Measurements from ENCODE around the gene MSH3.
"Not testable (repeated sequence)": the region's sequence is repeated elsewhere in the genome, so short reads cannot be mapped to it uniquely, and the experiment has no call there.

The MSH3 gene

DNA sequence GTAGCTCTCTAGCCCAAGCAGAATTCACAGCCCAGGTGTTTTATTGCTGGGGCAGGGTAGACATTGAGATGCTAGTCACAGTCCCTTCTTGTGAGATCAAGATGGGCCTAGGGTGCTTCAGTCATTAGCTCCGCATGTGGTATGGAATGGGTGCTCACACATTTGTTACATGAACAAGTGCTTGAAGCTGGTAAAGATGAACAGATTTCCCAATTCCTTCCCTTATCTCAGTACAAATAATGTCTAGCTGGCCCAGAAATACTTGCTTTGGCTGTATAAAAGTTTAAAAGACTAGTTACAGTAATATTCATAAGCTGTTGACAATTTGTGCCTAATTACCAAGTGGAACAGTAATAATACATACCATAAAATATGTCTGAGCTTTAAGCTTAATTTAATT lies 143.7 kb downstream of the MSH3 start:
- DNase-seq = no peak

DNA sequence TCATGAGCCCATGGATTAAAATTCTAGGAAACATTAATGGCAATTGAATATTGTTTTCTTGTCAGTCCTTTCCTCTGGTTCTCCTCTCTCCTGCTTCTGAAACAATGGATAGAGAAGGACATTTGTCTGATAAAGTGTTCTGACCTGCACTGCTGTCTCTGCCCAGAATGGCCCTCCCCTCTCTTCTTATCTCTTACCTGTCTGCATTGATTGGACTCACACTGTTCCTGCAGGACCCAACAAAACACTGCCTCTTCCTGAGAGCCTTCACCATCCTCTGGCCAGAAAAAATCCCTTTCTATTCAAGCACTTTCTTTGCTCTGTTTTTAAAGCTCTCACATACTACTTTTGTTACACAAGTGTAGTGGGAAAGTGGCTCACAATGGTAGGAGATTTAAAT lies 144.2 kb downstream of the MSH3 start:
- no peak for DNase-seq

DNA sequence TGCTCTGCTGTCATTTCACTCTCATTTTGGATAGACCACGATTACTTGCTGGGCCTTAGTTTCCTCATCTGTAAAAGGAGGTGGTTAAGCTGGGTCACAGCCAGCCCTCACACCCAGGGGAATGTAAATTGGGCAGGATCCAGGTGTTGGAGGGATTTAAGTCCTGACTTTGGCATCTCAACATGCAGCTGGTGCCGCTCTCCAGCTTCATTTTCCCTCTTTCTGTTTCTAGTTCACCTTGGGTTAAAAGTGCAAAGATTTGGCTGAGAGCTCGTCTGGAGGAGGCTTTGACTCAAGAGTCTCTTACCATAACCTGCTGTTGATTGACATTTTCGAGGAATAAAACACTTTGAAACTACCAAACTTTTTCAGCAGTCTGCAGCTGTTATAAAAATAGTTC lies 144.6 kb downstream of the MSH3 start:
- no peak for DNase-seq

DNA sequence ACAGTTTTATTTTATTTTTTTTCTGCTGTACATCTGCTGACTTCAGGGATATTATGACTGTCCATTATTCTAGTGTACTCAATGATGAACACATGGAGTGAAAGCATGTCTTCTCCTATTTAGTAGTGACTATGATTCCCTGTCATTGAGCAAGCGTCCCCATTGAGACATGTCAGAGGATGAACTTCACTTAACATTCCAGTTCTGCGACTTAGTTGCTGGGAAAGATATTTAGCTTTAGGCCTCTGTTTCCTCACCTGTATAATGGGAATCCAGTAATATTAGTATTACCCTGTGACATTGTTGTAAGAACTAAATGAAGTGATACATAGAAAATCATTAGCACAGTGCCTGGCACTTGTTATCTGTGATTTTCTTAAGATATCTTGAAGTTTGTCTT lies 145.1 kb downstream of the MSH3 start:
- no peak for DNase-seq

DNA sequence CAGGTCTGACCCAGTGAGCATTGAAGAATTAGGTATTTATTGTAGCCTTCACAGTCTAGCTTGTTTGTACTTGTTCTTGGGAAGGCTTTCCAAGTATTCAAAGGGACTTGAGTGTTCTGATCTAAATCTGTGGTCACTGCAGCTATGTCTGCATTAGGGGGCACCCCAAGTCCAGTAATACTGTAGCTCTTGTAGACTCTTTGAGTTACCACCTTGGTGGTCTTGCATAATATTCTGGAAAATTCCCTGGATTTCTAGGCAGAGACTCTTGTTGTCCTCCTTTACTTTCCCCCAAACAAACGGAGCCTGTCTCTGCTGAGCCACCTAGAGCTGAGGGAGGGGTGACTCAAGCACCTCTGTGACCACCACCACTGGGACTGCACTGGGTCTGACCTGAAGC lies 149.9 kb downstream of the MSH3 start:
- DNase-seq = no peak

DNA sequence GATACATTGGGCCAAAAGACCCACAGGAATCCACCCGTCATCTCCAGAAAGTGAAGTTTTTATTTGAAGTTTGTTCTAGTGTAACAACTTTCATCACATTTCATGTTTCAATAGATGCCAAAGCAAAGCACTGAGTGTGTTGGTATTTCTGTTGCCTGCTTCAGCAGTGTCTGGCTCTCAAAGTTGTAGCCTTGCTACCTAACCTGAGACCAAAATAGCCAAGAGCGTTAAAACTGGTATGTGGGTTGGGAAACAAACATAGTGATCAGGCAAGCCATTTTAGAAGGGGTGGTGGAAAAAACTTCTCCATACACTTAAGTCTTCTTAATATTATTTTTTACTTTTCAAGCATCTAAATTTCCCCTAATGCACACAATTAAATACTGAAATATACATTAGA lies 150.6 kb downstream of the MSH3 start:
- DNase-seq = no peak

DNA sequence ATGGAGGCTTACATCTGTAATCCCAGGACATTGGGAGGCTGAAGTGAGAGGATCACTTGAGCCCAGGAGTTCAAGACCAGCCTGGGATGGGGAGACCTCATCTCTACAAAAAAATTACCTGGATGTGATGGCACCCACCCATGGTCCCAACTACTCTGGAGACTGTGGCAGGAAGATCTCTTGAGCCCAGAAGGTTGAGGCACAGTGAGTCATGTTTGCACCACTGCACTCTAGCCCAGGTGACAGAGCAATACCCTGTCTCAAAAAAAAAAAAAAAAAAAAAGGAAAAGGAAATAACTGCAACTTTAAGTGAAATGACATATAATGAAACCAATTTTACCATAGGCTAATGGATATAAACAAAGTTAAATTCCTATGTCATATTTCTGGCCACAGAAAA lies 152.5 kb downstream of the MSH3 start:
- DNase-seq = no peak

DNA sequence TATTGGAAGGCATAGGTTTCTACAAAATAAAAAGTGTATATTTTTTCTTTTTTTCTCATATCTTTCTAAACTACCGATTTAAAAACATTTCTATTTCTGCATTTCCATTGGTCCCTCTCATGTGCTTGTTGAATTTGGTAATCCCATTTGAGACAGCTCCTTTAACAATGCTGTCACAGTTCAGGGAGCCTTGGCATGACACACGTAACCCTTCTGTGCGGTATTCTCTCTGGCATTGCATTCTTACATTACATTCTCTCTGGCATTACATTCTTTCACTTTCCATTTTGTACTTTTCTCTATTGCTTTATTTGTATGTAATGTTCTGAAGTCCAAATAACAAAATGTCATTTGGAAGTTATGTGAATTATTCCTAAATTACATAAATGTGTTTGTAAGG lies 155.0 kb downstream of the MSH3 start:
- DNase-seq = no peak

DNA sequence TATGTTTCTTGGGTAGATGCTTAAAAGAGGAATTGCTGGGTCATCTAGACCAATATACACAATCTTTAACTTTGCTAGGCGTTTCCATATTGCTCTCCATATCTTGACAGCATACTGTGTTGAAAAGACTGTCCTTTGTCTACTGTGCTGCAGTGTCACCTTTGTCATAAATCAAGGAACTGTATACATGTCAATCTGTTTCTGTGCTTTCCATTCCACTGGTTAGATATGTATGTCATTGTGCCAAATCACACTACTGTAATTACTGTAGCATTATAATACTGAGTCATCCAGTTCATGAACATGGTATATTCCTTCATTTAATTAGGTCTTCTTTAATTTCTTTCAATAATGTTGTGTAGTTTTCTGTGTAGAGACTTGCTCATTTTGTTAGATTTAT lies 156.0 kb downstream of the MSH3 start:
- DNase-seq = no peak

DNA sequence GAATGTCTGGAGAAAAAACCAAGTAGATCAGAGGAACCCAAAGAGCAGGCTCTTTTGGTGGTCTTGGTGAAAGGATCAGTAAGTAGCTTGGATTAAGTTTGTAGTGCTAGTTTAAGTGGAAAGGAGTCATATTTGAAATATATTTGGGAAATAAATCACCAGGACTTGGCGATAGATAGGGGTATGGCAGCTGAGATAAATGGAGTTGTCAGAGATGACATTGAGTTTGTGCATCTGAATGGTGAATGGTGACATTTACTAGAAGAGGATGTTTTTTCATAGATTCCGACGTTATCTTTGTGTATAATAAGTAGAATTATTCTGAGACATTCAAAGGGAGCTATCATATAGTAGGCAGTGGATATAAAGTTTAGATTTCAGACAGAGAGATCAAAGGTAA lies 162.1 kb downstream of the MSH3 start:
- DNase-seq = no peak

DNA sequence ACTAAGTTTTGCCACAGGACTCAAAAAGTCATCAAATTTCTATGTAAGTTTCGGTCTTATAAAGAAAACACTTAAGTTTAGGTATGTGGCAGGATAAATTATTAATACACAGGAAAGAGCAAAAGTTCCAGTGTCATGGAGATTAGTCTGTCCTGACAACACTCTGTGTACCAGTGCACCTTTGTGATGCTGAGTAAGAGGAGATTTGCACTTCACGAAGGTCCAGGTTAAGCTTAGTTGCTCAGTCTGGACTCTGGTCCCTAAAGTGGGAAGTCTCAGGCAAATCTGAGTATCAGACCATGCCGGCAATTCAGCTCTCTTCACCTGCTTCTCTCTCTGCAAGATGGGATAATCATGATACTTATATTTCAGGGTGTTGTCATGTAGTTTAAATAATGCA lies 166.2 kb downstream of the MSH3 start:
- no peak for DNase-seq

DNA sequence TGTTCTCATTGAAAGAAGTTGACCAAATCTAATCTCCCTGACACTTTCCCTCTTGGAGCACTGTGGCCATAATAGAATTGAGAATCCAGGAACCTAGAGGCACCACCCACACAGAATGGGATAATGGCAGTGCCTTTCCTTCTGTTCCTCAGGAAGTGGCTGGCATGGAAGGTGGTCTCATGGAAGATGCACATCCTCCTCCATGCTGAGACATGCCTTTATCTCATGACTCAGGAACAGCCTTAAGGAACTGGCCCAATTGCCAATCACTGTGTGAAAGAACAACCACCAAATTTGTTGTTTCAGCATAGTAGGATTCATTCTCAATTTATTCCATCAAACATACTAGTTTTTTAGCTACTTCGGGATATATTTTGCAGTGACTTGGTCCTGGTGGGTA lies 168.2 kb downstream of the MSH3 start:
- DNase-seq = no peak

DNA sequence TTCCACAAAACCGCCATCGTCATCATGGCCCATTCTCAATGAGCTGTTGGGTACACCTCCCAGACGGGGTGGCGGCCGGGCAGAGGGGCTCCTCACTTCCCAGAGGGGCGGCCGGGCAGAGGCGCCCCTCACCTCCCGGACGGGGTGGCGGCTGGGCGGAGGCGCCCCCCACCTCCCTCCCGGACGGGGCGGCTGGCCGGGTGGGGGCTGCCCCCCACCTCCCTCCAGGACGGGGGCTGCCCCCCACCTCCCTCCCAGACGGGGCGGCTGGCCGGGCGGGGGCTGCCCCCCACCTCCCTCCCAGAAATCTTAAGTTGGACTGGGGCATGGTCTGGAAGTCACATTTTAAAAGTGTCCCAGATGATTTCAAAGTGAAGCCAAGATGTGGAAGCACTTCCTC lies 169.7 kb downstream of the MSH3 start:
- not testable (repeated sequence) for DNase-seq

DNA sequence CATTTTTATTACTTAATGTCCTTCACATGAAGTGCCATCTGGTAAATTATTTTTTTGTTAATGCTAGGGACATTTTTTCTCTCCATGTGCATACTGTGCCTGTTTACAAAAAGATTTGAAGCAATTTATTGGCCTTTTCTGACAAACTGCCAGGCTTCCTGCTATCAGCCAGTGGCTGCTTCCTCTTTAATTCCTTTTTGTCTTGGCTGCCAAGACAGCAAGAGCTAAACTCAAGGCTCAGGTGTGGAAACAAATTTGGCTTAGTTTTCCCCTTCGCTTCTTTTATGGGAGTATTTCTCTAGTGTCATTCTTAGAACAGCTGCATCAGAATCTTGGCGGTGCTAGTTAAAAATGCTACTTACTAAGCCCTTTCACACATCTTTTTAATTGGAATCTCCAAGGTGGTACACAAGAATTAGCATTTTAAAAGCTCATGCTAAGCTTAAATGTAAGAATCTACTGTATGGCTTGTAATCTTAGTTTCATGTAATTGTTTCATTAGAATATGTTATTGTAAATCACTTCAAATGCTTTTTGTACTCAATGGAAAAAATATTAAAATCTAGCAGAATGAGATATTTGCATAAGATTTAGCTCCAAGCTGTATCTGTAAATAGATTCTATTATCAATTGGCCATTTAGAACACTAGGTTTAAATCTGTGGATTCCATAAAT lies 171.5 kb downstream of the MSH3 start:
- DNase-seq = no peak

DNA sequence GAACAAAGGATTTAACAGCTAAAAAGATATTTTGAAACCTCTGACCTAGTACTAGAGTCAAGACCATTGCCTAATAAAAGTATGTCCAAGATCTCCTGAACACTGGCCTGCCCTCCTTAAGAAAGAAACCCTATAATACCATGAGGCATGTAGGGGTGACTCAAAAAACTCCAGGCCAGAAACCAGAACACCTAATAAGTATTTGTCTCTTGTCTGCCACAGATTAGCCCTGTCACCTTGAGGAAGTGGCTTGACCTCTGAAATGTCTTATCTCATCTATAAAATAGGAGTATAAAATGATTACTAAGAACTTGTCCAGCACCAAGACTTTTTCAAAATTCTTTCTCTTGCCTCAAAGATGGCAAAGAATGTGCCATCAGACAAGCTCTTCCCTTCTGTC lies 180.3 kb downstream of the MSH3 start:
- no peak for DNase-seq

DNA sequence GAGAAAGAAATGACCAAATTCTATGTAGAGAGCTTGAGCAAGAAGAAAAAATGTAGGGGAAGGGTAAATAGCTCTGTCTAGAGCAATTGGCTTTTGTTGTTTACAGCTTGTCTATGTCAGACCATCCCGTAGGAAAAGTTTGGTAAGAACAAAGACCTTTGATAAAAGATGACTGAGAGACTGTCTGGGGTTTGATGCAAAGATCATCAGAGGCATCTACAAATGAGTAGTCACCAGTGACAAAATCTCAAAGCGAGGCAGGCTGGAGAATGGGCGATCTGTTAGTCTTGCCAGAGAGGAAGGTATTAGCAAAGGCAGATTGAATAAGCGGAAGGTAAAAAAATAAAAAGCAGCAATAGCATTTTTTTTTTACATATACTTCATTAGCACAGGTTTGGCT lies 180.7 kb downstream of the MSH3 start:
- DNase-seq = no peak

DNA sequence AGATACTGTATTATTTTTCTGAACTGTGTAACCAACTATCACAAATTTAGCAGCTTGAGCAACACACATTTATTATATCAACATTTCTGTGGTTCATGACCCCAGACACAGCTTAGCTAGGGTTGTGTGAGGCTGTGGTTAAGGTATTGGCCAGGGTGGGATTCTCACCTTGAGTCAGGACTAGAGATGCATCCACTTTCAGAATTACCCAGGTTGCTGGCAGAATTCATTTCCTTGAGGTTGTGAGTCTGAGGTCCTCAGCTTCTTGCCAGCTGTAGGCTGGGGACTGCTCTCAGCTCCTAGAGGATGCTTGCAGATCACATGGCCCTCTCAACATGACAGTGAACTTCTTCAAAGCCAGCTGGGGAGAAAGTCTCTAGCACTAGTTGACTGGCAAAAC lies 183.2 kb downstream of the MSH3 start:
- no peak for DNase-seq

DNA sequence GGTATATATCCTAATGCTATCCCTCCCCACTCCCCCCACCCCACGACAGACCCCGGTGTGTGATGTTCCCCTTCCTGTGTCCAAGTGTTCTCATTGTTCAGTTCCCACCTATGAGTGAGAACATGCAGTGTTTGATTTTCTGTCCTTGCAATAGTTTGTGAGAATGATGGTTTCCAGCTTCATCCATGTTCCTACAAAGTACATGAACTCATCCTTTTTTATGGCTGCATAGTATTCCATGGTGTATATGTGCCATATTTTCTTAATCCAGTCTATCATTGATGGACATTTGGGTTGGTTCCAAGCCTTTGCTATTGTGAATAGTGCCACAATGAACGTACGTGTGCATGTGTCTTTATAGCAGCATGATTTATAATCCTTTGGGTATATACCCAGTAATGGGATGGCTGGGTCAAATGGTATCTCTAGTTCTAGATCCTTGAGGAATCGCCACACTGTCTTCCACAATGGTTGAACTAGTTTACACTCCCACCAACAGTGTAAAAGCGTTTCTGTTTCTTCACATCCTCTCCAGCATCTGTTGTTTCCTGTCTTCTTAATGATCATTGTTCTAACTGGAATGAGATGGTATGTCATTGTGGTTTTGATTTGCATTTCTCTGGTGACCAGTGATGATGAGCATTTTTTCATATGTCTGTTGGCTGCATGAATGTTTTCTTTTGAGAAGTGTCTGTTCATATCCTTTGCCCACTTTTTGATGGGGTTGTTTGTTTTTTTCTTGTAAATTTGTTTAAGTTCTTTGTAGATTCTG lies 186.8 kb downstream of the MSH3 start:
- DNase-seq = not testable (repeated sequence)

DNA sequence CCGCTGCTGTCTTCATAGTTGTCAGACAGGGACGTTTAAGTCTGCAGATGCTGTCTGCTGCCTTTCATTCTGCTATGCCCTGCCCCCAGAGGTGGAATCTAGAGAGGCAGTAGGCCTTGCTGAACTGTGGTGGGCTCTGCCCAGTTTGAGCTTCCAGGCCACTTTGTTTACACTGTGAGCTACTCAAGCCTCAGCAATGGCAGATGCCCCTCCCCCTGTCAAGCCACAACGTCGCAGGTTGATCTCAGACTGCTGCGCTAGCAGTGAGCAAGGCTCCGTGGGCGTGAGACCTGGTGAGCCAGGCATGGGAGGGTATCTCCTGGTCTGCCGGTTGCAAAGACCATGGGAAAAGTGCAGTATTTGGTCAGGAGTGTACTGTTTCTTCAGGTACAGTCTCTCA lies 192.0 kb downstream of the MSH3 start:
- not testable (repeated sequence) for DNase-seq

DNA sequence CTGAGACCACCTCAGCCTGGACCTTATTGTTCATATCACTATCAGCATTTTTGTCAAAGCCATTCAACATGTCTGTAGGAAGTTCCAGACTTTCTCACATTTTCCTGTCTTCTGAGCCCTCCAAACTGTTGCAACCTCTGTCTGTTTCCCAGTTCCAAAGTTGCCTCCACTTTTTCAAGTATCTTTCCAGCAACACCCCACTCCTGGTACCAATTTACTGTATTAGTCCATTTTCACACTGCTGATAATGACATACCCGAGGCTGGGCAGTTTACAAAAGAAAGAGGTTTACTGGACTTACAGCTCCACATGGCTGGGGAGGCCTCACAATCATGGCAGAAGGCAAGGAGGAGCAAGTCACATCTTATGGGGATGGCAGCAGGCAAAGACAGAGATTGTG lies 195.7 kb downstream of the MSH3 start:
- DNase-seq = not testable (repeated sequence)

DNA sequence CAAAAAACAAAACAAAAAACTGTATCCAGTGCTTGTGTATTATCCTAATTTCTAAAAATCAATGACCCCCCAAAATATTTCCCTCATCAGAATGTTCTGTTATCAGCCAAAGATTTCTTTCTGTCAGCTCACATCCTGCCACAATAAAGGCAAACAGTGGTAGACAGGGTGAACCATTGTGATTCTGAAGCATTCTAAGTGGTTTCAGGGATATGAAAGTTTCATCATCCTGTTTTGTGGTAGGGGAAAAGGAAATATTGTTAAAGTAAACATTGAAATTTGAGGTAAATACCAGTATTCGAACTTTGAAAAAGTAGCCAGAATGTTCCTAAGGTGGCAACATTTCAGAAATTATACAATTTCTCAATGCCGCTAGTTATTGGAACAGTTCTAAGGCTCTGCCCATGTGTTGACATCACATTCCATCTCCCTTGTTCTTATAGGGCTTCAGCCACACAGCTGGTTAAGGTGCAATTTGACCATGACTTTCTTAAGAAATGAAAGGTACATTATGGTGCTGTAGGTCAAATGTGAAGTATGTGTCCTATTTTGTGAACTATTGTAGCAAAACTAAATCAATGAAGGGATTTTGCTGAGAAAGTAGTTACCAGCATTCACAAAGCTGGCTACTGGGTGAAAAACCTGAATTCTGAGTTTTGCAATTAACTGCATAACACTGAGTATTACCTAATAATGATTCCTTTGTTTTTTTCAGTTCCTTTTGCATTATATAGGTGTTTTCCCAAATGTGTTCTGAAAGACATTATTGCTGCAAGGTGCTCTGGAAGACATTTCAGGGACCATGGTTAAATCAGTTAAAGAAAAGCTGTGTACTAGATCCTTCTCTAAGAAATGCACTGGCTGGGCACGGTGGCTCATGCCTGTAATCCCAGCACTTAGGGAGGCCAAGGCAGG lies 198.1 kb downstream of the MSH3 start:
- DNase-seq = no peak

DNA sequence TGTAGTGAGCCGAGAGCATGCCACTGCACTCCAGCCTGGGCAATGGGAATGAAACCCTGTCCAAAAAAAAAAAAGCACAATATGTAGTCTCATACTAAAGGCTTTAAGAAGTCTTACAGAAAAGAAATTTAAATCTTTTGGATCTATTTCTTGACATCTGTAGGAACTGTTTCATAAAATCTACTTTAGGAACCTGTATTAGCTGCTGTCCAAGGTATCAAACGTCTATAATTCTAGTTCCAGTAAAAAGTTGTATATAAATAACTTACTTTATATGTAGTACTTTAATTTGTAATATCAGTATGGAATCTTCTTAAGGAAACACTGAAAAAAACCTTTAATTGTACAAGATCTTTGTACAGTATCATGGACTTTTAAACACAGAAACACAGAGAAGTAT lies 199.0 kb downstream of the MSH3 start:
- no peak for DNase-seq

DNA sequence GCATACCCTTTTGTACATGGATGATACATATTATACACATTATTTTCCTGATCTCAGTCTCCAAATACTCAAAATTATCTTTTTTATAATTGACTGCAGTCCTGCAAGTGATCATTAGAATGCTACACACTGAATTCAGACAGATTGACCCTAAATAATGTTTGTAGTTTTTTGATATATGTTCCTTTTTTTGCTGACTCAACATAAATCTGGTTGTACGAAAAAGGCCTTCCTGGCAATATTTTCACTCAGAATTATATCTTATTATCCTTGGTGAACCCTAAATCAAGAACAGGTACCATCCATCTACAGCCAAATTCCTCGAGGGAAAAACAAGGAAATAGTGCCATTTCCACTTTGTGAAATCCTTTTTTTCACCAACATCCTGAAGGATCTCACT lies 200.1 kb downstream of the MSH3 start:
- no peak for DNase-seq

Measured in right kidney (tissue), 1 donor.